Fibroblast of peridontal ligament (primary cell): ENCODE measurements around the gene ATG7.
"Not testable (repeated sequence)": the region's sequence is repeated elsewhere in the genome, so short reads cannot be mapped to it uniquely, and the experiment has no call there.

Experiments used
- DNase-seq: peaks from one replicate; pipeline ENCODE4 v3.0.0-alpha.2; 2010; ENCODE audit errors: extremely low read depth

The ATG7 gene

DNA sequence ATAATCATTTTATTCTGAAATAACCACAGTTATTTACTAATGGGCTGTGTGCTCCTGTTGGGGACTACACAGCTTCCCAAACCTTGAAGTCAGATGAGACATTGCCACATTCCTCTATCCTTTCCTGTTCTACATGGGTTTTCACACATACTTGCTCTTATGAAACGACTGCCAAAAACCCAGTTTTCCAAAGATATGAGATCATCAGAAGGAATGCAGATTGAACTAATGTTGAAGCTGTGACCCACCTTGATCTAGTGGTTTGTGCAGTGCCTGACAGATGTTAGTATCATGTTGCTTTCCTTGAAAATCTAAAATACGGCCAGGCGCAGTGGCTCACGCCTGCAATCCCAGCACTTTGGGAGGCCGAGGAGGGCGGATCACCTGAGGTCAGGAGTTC, 226.9 kb downstream of the ATG7 start:
- DNase-seq, result peak; percentile 86

DNA sequence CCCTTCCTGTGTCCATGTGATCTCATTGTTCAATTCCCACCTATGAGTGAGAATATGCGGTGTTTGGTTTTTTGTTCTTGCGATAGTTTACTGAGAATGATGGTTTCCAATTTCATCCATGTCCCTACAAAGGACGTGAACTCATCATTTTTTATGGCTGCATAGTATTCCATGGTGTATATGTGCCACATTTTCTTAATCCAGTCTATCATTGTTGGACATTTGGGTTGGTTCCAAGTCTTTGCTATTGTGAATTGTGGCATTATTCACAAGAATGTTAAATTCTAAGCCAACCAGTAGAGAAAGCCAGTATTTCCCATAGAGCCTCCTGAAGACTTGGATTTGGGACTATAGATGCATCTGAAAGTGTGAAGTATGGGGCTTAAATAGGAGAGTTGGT, 230.2 kb downstream of the ATG7 start:
- DNase-seq, result not testable (repeated sequence)

DNA sequence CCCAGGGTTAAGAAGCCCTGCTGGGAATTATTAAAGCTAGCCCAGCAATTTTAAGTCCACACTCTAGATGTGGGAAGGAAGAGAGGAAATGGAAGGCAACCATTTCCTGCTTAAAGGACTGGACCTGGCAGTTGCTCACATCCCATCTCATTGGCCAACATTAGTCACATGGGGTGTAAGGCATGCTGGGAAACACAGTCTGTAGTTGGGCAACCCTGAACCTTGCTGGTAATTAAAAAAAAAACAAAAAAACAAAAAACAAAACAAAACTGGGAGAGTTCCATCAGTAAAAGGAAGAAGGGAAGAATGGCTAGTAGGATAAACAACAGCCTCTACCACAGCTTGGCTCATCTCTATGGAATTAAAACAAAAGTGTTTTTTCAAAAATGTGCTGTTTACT, 235.5 kb downstream of the ATG7 start:
- DNase-seq, result peak; percentile 27

DNA sequence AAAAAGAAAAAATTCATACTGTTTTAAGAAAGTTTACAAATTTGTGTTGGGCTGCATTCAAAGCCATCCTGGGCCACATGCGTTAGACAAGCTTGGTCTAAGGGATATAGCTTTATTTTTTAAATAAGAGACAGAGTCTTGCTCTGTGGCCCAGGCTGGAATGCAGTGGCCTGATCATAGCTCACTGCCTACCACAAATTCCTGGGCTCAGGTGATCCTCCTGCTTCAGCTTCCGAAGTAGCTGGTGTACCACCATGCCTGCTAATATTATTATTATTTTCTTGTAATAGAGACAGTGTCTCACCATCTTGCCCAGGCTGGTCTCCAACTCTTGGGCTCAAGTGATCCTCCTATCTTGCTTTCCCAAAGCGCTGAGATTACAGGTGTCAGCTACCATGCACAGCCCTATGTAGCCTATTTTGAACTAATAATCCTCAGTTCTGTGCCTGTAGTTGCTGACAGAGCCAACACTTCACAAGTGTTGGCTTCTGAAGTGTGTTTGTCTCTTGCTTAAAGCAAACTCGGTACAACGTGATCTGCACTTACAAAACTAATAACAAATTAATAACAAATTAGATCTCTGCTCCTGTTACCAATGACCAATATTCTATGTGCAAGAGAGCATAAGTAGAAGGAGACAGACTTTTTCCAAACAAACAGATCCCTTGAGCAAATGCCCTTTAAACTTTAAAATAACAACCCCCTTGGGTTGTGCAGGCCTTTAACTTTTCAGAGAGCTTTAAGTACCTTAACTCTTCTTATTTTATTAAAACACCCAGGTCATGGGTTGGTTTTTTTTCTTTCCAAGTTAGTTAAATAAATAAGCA, 236.4 kb downstream of the ATG7 start:
- DNase-seq, result no peak

DNA sequence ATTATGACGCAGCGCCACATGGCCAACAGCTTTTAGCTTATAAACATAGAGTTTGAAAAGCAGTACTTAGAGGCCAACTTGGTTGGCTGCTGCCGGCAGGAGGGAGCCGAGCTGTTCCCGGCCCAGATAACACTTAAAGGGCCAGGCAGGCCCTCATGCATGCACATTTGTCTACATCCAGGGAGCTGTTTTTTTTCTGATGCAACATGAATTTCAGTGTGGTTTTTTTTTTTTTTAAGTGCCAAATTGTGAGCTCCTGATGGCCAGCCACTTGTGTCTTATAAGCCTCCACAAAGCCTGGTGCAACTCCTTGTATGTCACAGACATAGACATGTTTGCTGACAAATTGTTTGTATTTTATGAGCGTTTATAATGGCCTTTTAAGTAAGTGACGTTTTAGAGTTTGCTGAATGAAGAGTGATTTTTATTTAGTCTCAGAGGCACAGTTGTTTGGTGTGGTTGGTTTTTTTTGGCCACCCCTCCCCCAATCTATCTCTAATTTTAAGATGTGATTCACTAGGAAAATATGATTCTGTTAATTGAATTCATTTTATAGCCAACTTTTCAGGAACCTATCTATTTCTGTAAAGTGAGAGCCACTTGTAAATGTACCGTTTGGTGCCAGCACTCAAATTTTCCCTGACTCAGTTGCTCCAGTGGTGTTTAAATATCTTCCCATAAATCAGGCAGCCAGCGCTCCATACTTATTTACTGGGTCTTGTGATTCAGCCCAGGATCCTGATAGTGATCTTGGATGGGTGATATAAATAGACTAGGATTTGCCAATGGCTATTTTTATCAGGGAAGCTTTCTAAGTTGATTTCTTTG, 237.2 kb downstream of the ATG7 start:
- DNase-seq, result peak; percentile 97

DNA sequence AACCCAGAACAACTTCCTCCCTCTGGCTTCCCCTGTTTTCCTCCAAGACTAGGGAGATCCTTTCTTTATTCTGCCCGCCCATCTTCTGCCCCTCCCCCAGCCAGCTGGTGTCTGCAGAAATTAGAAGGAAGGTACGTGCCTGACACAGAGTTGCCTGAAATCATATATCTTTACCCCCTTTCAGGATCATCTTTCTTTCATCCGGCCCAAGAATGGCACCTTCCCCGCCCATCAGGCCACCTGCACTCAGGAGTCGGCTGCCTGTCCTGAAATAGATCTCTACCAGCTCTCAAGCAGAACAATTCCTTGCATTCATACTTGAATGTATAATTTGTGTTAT, 237.8 kb downstream of the ATG7 start:
- no peak for DNase-seq

GRCh38 chr3:11510356-11510755, 238.2 kb downstream of the ATG7 start:
- DNase-seq, result no peak

GRCh38 chr3:11511606-11512005, 239.4 kb downstream of the ATG7 start:
- DNase-seq, result not testable (repeated sequence)

- not testable (repeated sequence) for DNase-seq
Measured at GRCh38 chr3:11513125-11513816, 241.1 kb downstream of the ATG7 start.

- DNase-seq, result no peak
Measured at GRCh38 chr3:11513817-11514135, 241.6 kb downstream of the ATG7 start.

- DNase-seq, result peak; percentile 88
Measured at GRCh38 chr3:11514191-11514821, 242.1 kb downstream of the ATG7 start.

- no peak for DNase-seq
Measured at GRCh38 chr3:11517601-11518000, 245.4 kb downstream of the ATG7 start.

DNA sequence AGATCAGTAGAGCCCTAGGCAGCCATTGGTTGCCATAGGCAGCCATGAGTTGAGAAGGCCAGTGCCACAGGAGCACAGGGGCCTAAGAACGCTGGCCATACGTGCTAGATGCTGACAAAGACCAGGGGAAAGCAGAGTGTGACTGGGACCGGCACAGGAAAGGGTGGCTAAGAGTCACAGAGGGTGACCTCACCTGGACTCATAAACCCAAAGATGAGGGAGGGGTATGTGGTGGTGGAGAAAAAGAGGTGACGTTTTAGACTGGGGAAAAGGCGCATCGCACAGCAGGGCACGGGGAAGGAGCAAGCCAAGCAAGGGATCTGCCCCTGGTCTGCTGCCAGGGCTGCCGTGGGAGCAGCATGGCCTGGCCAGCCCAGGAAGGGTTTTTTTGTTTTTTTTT, 249.0 kb downstream of the ATG7 start:
- no peak for DNase-seq

- DNase-seq, result no peak
Measured at GRCh38 chr3:11522398-11522715, 250.2 kb downstream of the ATG7 start.

DNA sequence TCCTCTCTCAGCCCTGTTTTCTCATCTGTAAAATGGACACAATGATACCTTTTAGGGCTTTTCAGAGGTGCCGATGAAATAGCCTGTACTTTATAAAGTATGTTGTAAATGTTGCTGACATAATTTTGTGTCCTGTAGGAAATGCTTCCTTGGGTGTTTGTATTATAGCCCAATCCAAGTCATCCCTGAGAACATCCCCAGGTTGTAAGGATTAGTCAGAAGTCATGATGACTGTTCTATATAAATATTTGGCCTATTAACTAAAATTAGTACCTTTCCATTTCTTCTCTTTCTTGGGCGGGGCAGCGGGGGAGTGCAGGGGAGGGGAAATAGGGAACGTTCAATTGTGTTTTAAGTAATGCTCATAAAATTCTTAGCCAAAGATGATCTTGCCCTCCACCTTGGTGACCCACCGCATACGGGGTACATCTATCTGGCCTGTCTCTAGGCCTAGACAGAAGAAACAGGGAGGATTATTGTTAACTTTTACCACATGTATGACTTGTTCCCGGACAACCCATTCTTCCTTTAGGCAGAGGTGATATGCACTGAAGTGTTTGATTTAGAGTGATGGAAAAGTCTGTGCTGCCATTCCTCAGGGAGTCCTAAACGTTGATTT, 250.9 kb downstream of the ATG7 start:
- no peak for DNase-seq

DNA sequence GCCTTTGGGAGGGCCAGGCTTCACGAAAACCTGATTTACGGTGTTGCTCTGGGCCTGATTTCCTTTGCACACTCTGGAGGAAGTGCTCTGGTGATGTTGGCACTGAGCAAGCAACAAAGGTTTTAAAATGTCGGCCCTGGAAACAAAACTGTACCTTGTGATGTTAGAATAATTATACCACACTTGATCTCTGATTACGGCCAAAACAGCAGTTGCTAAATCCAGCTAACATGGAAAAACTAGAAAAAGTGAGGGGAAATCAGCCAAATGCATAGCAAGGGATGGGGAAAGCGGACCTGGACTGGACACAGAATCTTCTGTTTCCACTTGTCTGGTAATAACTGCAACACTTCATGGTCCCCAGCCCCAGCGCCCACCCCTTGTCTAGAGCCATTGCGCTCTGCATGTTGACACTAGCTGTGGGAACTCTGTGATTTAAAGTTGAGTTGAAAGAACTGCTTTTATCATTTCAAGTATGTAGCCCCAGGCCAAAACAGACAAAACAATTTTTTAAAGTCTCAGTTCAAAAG, 251.4 kb downstream of the ATG7 start:
- no peak for DNase-seq

DNA sequence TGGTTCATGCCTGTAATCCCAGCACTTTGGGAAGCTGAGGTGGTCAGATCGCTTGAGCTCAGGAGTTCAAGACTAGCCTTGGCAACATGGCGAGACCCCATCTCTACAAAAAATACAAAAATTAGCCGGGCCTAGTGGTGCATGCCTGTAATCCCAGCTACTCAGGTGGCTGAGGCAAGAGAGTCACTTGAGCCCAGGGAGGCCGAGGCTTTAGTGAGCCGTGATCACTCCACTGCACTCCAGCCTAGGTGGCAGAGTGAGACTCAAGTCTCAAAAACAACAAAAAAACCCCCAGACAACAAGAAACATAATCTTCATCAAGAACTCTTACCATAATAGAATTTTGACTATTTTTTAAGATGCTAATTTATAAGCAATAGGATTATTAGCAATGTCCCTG, 253.9 kb downstream of the ATG7 start:
- DNase-seq, result not testable (repeated sequence)

- DNase-seq, result no peak
Measured at GRCh38 chr3:11529281-11529680, 257.1 kb downstream of the ATG7 start.

GRCh38 chr3:11530153-11530721, 258.0 kb downstream of the ATG7 start:
- peak; percentile 93 for DNase-seq

GRCh38 chr3:11532931-11533391, 260.8 kb downstream of the ATG7 start:
- peak; percentile 90 for DNase-seq
